Kidney (tissue), 14 donors: ENCODE measurements around the gene MARCHF2. TPM values are rescaled to one million over a fixed set of nuclear protein-coding genes. Genes with fewer than 3 reads are reported as not detected.

Source experiments
- DNase-seq, 5 donors: peaks; one replicate each; pipeline ENCODE4 v3.0.0-alpha.2; 2013 to 2020
- FAIRE-seq: peaks from 2 replicates; lab custom pipeline; 2012; peaks lifted over from hg19 to GRCh38; lab: Jason Lieb, UNC
- H3K27ac ChIP-seq, 2 donors: one replicate each; pipeline ENCODE4 v1.7.0; 2013; ENCODE audit warnings: low read depth in 2 of 2, low read length in 2 of 2, inconsistent platforms in 1 of 2
- H3K27me3 ChIP-seq: one replicate; pipeline ENCODE4 v1.7.1; 2013; ENCODE audit warnings: low read length, inconsistent platforms; ENCODE audit not compliant: control insufficient read depth, insufficient read depth
- H3K36me3 ChIP-seq, 3 donors: one replicate each; pipeline versions ENCODE4 v1.7.0 to v1.7.1; 2013; ENCODE audit warnings: low read length in 3 of 3, control low read depth in 1 of 3, inconsistent platforms in 1 of 3; ENCODE audit not compliant: insufficient read depth in 3 of 3, control insufficient read depth in 2 of 3
- H3K4me1 ChIP-seq, 3 donors: one replicate each; pipeline versions ENCODE4 v1.7.0 to v1.7.1; 2013; ENCODE audit warnings: low read length in 3 of 3, inconsistent platforms in 1 of 3, low read depth in 1 of 3; ENCODE audit not compliant: control insufficient read depth in 2 of 3, insufficient read depth in 2 of 3
- H3K4me3 ChIP-seq, 3 donors: one replicate each; pipeline versions ENCODE4 v1.7.0 to v1.8.1; 2013; ENCODE audit warnings: low read length in 3 of 3, control low read depth in 1 of 3, inconsistent platforms in 1 of 3
- H3K9ac ChIP-seq, 3 donors: one replicate each; pipeline versions ENCODE4 v1.7.0 to v1.7.1; 2013; ENCODE audit warnings: low read length in 3 of 3, control low read depth in 1 of 3, inconsistent platforms in 1 of 3
- H3K9me3 ChIP-seq, 3 donors: one replicate each; pipeline versions ENCODE4 v1.7.0 to v1.7.1; 2013; ENCODE audit warnings: low read length in 3 of 3, control low read depth in 1 of 3, inconsistent platforms in 1 of 3; ENCODE audit not compliant: control insufficient read depth in 2 of 3, insufficient read depth in 1 of 3
- intact Hi-C: fragments of 100-400 bp; cut with DNase I; formaldehyde crosslinking; loops from one replicate; pipeline ENCODE4 v1.11.1; 2022
- polyA plus RNA-seq: library from polyadenylated mRNA; stranded (reverse); fragments of 350-450 nt; fragmentation: Illumina TruSeq; extraction: RNeasy Lipid Tissue Mini Kit (QIAGEN cat#74804); gene quantifications from one replicate; pipeline ENCODE4 v1.2.3, GENCODE V29; 2014; ENCODE audit warnings: low read depth, low replicate concordance; ENCODE audit not compliant: insufficient read depth
- total RNA-seq: library from RNA; stranded (reverse); fragmentation: NEBNext Ultra II Directional; extraction: Animal tissue kit (Norgen Biotek cat#: 25700); gene quantifications from one replicate; pipeline ENCODE4 v1.2.1, GENCODE V29; 2021
- TF ChIP-seq, protein P1 (sequence below): IDR thresholded peaks from 3 replicates; pipeline ENCODE4 v1.5.1; 2012; ENCODE audit warnings: mild to moderate bottlenecking, moderate library complexity, borderline replicate concordance; ENCODE audit not compliant: insufficient read depth; ENCODE audit errors: extremely low read depth
- donor health status: control.
- donor health status: control.
- donor health status: control.
- donor health status: control.
- donor health status: control.
- donor health status: DM: yes; HTN: yes; CAD: no.
- donor health status: Normal renal cell carcinoma (clear cell type).

Gene MARCHF2
- total and polyA plus RNA-seq, 2 donors from 2014 or later, result 46.5 to 48.4 TPM

DNA sequence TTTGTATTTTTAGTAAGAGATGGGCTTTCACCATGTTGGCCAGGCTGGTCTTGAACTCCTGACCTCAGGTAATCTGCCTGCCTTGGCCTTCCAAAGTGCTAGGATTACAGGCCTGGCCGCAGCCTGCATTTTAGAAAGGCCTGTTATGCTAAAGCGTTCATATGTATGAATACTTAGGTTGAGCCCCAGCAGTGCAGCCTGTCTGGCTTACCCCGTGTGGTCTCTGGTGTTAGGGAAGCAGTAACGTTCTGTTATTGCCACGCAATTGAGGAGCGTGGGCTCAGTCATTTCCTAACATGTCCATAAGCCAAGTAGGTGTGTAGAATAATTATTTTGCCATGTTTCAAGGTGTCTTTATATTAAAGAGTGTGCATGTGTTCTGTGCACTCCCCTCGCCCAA, 46.0 kb downstream of the MARCHF2 start:
- no peak for DNase-seq
- Histone ChIP-seq H3K4me3 (no peak overlapping the region), H3K9ac (no peak overlapping the region), H3K27ac (no peak overlapping the region), H3K4me1 (peaks cover 2 to 50% (median 22%) of the 10 kb centered on the region in 3 donors), H3K27me3 (no peaks in the 10 kb centered on the region), H3K36me3 (peaks cover 6 to 24% (median 15%) of the 10 kb centered on the region in 3 donors), H3K9me3 (no peaks in the 10 kb centered on the region)
- intact Hi-C loops, result no loop called here
- TF ChIP-seq, protein P1, sequence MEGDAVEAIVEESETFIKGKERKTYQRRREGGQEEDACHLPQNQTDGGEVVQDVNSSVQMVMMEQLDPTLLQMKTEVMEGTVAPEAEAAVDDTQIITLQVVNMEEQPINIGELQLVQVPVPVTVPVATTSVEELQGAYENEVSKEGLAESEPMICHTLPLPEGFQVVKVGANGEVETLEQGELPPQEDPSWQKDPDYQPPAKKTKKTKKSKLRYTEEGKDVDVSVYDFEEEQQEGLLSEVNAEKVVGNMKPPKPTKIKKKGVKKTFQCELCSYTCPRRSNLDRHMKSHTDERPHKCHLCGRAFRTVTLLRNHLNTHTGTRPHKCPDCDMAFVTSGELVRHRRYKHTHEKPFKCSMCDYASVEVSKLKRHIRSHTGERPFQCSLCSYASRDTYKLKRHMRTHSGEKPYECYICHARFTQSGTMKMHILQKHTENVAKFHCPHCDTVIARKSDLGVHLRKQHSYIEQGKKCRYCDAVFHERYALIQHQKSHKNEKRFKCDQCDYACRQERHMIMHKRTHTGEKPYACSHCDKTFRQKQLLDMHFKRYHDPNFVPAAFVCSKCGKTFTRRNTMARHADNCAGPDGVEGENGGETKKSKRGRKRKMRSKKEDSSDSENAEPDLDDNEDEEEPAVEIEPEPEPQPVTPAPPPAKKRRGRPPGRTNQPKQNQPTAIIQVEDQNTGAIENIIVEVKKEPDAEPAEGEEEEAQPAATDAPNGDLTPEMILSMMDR, result no peak
- FAIRE-seq, result no peak

DNA sequence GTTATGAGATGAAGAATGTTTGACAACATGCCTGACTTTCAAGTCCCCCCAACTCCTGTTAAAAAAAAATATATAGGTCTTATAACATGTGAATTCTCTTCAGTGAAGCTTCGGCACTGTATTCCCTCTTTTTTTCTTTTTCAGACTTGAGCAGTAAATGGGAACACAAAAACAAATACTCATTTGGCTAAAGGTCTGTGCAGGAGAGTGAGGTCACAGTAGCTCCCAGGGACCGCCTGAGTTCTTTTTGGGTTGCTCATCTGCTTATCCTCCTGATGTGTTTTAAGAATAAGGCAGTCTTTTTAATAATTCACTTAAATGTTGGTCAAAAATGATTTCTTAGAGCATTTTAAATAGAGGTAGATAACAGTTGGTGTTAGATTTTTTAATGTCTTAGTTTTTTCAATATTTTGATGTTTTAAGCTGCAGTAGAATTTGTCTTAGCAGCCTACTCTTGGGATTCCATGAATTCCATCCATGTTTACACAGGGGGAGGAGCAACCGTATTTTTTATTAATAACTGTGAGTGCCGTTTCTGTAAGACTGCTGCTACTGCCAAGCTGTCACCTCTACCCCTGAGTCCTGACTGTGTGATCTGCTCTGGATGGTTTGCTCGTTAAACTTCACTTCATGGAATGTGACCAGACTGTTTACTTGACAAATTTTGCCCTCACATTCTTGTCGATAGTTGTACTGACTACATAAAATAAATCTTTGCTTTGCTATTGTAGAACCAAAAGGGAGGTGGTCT, 46.6 kb downstream of the MARCHF2 start:
- DNase-seq (peak in 3 of 5 donors; percentile 41 to 80 (median 70)), FAIRE-seq (no peak)
- intact Hi-C loops, result no loop called here
- H3K27me3 ChIP-seq, result no peaks in the 10 kb centered on the region
- H3K36me3 ChIP-seq, result peaks cover 6 to 29% (median 18%) of the 10 kb centered on the region in 3 donors
- no peak overlapping the region for H3K9ac ChIP-seq
- no peak overlapping the region for H3K27ac ChIP-seq
- H3K4me1 ChIP-seq, result peaks cover 2 to 47% (median 19%) of the 10 kb centered on the region in 3 donors
- no peaks in the 10 kb centered on the region for H3K9me3 ChIP-seq
- TF ChIP-seq, protein P1, result no peak
- no peak overlapping the region for H3K4me3 ChIP-seq

DNA sequence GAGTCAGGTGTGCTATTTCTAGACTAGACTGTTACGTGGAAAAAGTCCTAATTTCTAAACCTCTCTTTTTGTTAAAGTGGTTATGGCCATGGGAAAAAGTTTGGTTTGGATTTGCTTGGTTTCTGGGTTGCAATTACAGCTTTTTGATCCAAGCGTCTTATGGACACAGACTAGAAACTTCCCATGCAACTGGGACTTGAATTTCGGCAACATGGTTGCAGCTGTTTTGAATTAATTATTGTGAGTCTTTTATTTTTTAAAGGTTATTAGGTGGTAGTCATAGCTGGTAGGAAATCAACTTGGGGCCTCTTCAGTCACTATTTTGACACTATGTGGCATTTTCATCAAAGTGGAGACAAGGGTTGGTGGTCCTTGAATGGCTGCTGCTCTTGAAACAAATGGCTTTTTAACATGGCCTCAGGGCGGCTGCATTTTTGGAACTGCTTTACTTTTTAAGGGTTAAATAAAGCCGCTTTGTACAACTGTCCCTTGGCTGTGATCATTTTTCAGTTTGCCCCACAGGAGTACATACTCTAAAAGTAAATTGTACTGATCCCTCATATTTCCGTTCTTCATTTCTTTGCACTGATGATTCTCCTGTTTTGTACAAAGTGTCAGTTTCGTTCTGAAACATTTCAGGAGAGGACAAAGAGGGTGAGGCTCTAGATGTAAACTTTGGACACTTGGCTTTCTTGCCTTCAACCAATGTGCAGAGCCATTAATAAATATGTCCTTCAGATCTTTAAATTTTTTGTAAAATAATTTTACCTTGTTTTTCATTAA, 47.6 kb downstream of the MARCHF2 start:
- no peak overlapping the region for H3K4me3 ChIP-seq
- peaks cover 12 to 33% (median 28%) of the 10 kb centered on the region in 3 donors for H3K36me3 ChIP-seq
- DNase-seq, result no peak
- FAIRE-seq, result no peak
- H3K4me1 ChIP-seq, result peaks cover 2 to 47% (median 19%) of the 10 kb centered on the region in 3 donors
- H3K9ac ChIP-seq, result no peak overlapping the region
- TF ChIP-seq, protein P1, result no peak
- H3K9me3 ChIP-seq, result no peaks in the 10 kb centered on the region
- H3K27me3 ChIP-seq, result no peaks in the 10 kb centered on the region
- intact Hi-C loops, result no loop called here
- H3K27ac ChIP-seq, result no peak overlapping the region
